SK-N-SH (cell line): ENCODE data around the gene WDR90. TPM values are rescaled to one million over a fixed set of nuclear protein-coding genes. Genes with fewer than 3 reads are reported as not detected.

Source experiments
- CTCF ChIA-PET: fragments of 300-600, 350-600 bp; formaldehyde crosslinking; extraction: SDS; loops from one replicate; lab custom pipeline; 2021; lab: Yijun Ruan, JAX
- POLR2A ChIA-PET: fragments of 350-600 bp; sonication (Branson Sonifier 250); formaldehyde crosslinking; extraction: SDS; loops from one replicate; lab custom pipeline; 2020; ENCODE audit warnings: antibody characterized with exemption, inconsistent platforms; lab: Yijun Ruan, JAX
- DNase-seq: peaks from one replicate; pipeline ENCODE4 v3.0.0; 2012
- H2AFZ ChIP-seq: fragments of 200-600 bp; sonication (generic); 2 replicates; pipeline ENCODE4 v1.8.1; 2016; ENCODE audit warnings: antibody characterized with exemption, mild to moderate bottlenecking, low read depth
- H3F3A ChIP-seq: fragments of 200-600 bp; sonication (generic); replicated peaks from 2 replicates; pipeline ENCODE3; 2016; ENCODE audit warnings: antibody characterized with exemption, mild to moderate bottlenecking; ENCODE audit not compliant: insufficient read depth
- H3K27ac ChIP-seq, 2 experiments: fragments of 200-500 bp in 1 of 2; fragments of 200-600 bp in 1 of 2; sonication (Bioruptor generic) in 1 of 2; sonication (generic), shearing (Covaris generic) in 1 of 2; 2 replicates each; pipeline versions ENCODE4 v1.5.1 to v1.6.1; 2014 to 2016; ENCODE audit warnings: low read depth in 2 of 2, inconsistent platforms in 1 of 2, low read length in 1 of 2, mild to moderate bottlenecking in 1 of 2, mixed read lengths in 1 of 2
- H3K27me3 ChIP-seq: fragments of 200-600 bp; sonication (generic), shearing (Covaris generic); 2 replicates; pipeline ENCODE4 v1.6.1; 2016; ENCODE audit warnings: mixed run types; ENCODE audit not compliant: insufficient read depth
- H3K36me3 ChIP-seq, 2 experiments: fragments of 200-500 bp in 1 of 2; fragments of 200-600 bp in 1 of 2; sonication (Bioruptor generic) in 1 of 2; sonication (generic) in 1 of 2; replicated peaks in 1 of 2; 2 replicates each; pipeline versions ENCODE3 to v1.5.1; 2014 to 2016; ENCODE audit warnings: low read length in 1 of 2, mild to moderate bottlenecking in 1 of 2; ENCODE audit not compliant: insufficient read depth in 2 of 2, control insufficient read depth in 1 of 2
- H3K4me1 ChIP-seq, 2 experiments: fragments of 200-500 bp in 1 of 2; fragments of 200-600 bp in 1 of 2; sonication (Bioruptor generic) in 1 of 2; sonication (generic), shearing (Covaris generic) in 1 of 2; 2 replicates each; pipeline versions ENCODE4 v1.5.1 to v1.6.1; 2014 to 2016; ENCODE audit warnings: low read depth in 1 of 2, low read length in 1 of 2, mixed run types in 1 of 2; ENCODE audit not compliant: insufficient read depth in 2 of 2, control insufficient read depth in 1 of 2
- H3K4me2 ChIP-seq: fragments of 200-600 bp; sonication (generic), shearing (Covaris generic); 2 replicates; pipeline ENCODE4 v1.6.1; 2017; ENCODE audit warnings: mixed run types
- H3K4me3 ChIP-seq, 2 experiments: fragments of 200-500 bp in 1 of 2; fragments of 200-600 bp in 1 of 2; sonication (Bioruptor generic) in 1 of 2; sonication (generic), shearing (Covaris generic) in 1 of 2; 2 replicates each; pipeline versions ENCODE4 v1.5.1 to v1.8.1; 2014 to 2016; ENCODE audit warnings: low read depth in 2 of 2, inconsistent platforms in 1 of 2, low read length in 1 of 2, mild to moderate bottlenecking in 1 of 2, mixed read lengths in 1 of 2, moderate library complexity in 1 of 2
- H3K79me2 ChIP-seq: fragments of 200-600 bp; sonication (generic); 2 replicates; pipeline ENCODE4 v1.8.1; 2017; ENCODE audit warnings: mild to moderate bottlenecking; ENCODE audit not compliant: insufficient read depth
- H3K9ac ChIP-seq: fragments of 200-600 bp; sonication (generic); 2 replicates; pipeline ENCODE4 v1.6.1; 2017; ENCODE audit warnings: mixed run types
- H3K9me2 ChIP-seq: fragments of 200-600 bp; sonication (generic); 2 replicates; pipeline ENCODE4 v1.6.1; 2017; ENCODE audit warnings: mixed run types
- H3K9me3 ChIP-seq: fragments of 200-600 bp; sonication (generic); 2 replicates; pipeline ENCODE4 v1.6.1; 2017; ENCODE audit warnings: mixed run types, mild to moderate bottlenecking, moderate library complexity
- H4K20me1 ChIP-seq: fragments of 200-600 bp; sonication (generic); 2 replicates; pipeline ENCODE4 v1.6.1; 2017; ENCODE audit warnings: mild to moderate bottlenecking, mixed run types; ENCODE audit not compliant: insufficient read depth
- CHD2 ChIP-seq: fragments of 150-350 bp; IDR thresholded peaks from 2 replicates; pipeline ENCODE4 v1.6.1; 2018; ENCODE audit warnings: low read length; ENCODE audit not compliant: partially characterized antibody
- EP300 ChIP-seq, 2 experiments: IDR thresholded peaks; 2 replicates each; pipeline versions ENCODE4 v1.4.0 to v1.6.1; 2012; ENCODE audit warnings: borderline replicate concordance in 1 of 2, low read depth in 1 of 2, low read length in 1 of 2
- FOSL2 ChIP-seq: IDR thresholded peaks from 2 replicates; pipeline ENCODE4 v1.4.0; 2012; ENCODE audit warnings: low read depth, mild to moderate bottlenecking, moderate library complexity, borderline replicate concordance
- FOXM1 ChIP-seq: IDR thresholded peaks from 2 replicates; pipeline ENCODE4 v1.4.0; 2012; ENCODE audit warnings: low read depth, mild to moderate bottlenecking
- MXI1 ChIP-seq: IDR thresholded peaks from 2 replicates; pipeline ENCODE4 v1.6.1; 2012; ENCODE audit warnings: mild to moderate bottlenecking, low read depth, low read length, improper control_type of control experiment
- NFIC ChIP-seq: IDR thresholded peaks from 2 replicates; pipeline ENCODE4 v1.4.0; 2012; ENCODE audit warnings: borderline replicate concordance
- POLR2AphosphoS5 ChIP-seq: IDR thresholded peaks from 2 replicates; pipeline ENCODE4 v1.6.1; 2012; ENCODE audit warnings: low read depth, low read length
- RAD21 ChIP-seq: IDR thresholded peaks from 2 replicates; pipeline ENCODE4 v1.6.1; 2012; ENCODE audit warnings: mild to moderate bottlenecking, low read length
- RFX5 ChIP-seq: IDR thresholded peaks from 2 replicates; pipeline ENCODE4 v1.6.1; 2012; ENCODE audit warnings: mild to moderate bottlenecking, improper control_type of control experiment, low read length
- RXRA ChIP-seq: IDR thresholded peaks from 2 replicates; pipeline ENCODE4 v1.4.0; 2012; ENCODE audit warnings: low read depth, mild to moderate bottlenecking, borderline replicate concordance
- USF2 ChIP-seq: fragments of 150-350 bp; IDR thresholded peaks from 2 replicates; pipeline ENCODE4 v1.6.1; 2017; ENCODE audit warnings: antibody characterized with exemption, low read length, low read depth, borderline replicate concordance
- WGBS: methylation state at CpG from one replicate; pipeline ENCODE4 v1.1.6; 2017; ENCODE audit warnings: low lambda C conversion rate; 5-methylcytosine and 5-hydroxymethylcytosine counted together
- polyA plus RNA-seq, 3 experiments: library from polyadenylated mRNA; depleted of rRNA; stranded (reverse); fragments of >200 nt; gene quantifications; 2 replicates each; pipeline ENCODE4 v1.2.3, GENCODE V29; 2012
- TF ChIP-seq, protein P1 (sequence below): IDR thresholded peaks from 2 replicates; pipeline ENCODE4 v1.4.0; 2012; ENCODE audit warnings: low read depth, borderline replicate concordance
- TF ChIP-seq, protein P2 (sequence below): fragments of 200-600 bp; sonication (generic); IDR thresholded peaks from 2 replicates; pipeline ENCODE4 v1.6.1; 2017; ENCODE audit warnings: antibody characterized with exemption, mild to moderate bottlenecking, moderate library complexity
- TF ChIP-seq, protein P3 (sequence below): IDR thresholded peaks from 2 replicates; pipeline ENCODE4 v1.4.0; 2012; ENCODE audit warnings: low read depth

Gene WDR90
- polyA plus RNA-seq, 1 of the 3 experiments (the other 2 are of a cell fraction), result 32.0 TPM

- TF ChIP-seq, protein P1, sequence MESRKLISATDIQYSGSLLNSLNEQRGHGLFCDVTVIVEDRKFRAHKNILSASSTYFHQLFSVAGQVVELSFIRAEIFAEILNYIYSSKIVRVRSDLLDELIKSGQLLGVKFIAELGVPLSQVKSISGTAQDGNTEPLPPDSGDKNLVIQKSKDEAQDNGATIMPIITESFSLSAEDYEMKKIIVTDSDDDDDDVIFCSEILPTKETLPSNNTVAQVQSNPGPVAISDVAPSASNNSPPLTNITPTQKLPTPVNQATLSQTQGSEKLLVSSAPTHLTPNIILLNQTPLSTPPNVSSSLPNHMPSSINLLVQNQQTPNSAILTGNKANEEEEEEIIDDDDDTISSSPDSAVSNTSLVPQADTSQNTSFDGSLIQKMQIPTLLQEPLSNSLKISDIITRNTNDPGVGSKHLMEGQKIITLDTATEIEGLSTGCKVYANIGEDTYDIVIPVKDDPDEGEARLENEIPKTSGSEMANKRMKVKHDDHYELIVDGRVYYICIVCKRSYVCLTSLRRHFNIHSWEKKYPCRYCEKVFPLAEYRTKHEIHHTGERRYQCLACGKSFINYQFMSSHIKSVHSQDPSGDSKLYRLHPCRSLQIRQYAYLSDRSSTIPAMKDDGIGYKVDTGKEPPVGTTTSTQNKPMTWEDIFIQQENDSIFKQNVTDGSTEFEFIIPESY, result peak; percentile 52; the same call in 1 of the 2 replicates
- TF ChIP-seq POLR2AphosphoS5, result peak; percentile 77; the same call in 1 of the 2 replicates
- TF ChIP-seq MXI1, result peak; percentile 76; the same call in 1 of the 2 replicates
- no peak for TF ChIP-seq NFIC
- no peak for TF ChIP-seq USF2
- TF ChIP-seq EP300 (IDR thresholded peaks at IDR 0.05; ENCODE audit: borderline replicate concordance in 1 of 2, low read depth in 1 of 2, low read length in 1 of 2), result peak; percentile 25 to 30; a peak in 1 of 4 replicates
- TF ChIP-seq, protein P2, sequence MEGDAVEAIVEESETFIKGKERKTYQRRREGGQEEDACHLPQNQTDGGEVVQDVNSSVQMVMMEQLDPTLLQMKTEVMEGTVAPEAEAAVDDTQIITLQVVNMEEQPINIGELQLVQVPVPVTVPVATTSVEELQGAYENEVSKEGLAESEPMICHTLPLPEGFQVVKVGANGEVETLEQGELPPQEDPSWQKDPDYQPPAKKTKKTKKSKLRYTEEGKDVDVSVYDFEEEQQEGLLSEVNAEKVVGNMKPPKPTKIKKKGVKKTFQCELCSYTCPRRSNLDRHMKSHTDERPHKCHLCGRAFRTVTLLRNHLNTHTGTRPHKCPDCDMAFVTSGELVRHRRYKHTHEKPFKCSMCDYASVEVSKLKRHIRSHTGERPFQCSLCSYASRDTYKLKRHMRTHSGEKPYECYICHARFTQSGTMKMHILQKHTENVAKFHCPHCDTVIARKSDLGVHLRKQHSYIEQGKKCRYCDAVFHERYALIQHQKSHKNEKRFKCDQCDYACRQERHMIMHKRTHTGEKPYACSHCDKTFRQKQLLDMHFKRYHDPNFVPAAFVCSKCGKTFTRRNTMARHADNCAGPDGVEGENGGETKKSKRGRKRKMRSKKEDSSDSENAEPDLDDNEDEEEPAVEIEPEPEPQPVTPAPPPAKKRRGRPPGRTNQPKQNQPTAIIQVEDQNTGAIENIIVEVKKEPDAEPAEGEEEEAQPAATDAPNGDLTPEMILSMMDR, result peak; percentile 82
These were observed 18.8 kb downstream of the WDR90 start, which contains the start of gene RHOT2 (continued) for GRCh38 chr16:667780-668518.

GRCh38 chr16:668519-669171, 19.5 kb downstream of the WDR90 start:
- H3K9ac ChIP-seq, result peak overlapping the region; percentile 88
- no peak overlapping the region for H2AFZ ChIP-seq
- ChIA-PET POLR2A (interaction anchor here (0.9 to 1.0 kb wide), 2 partner anchors 11 to 16 kb away, joined by 3 to 4 read pairs; partner anchors contain the start of gene JMJD8), CTCF (interaction anchor here (1.2 to 6.3 kb wide), 13 partner anchors 7 to 277 kb away, joined by 4 to 69 read pairs (median 8); partner anchors contain the start of genes JMJD8, RHBDL1 and WDR90)
- 0 out of 2 replicates have a peak, but pooled peaks cover 6% of the 10 kb centered on the region for H4K20me1 ChIP-seq
- H3K4me3 ChIP-seq, result peak overlapping the region; percentile 88 to 93
- H3K4me1 ChIP-seq, result peaks cover 0 to 15% of the 10 kb centered on the region in 2 experiments; a peak in 1 of 4 replicates
- H3K27ac ChIP-seq, result peak overlapping the region; percentile 56 to 75; a peak in 3 of 4 replicates
- peaks cover 5 to 45% of the 10 kb centered on the region in 2 experiments for H3K36me3 ChIP-seq
- H3K9me3 ChIP-seq, result no peaks in the 10 kb centered on the region
- TF ChIP-seq FOSL2 (no peak), RXRA (no peak), POLR2AphosphoS5 (no peak), FOXM1 (no peak), RAD21 (no peak), CHD2 (no peak), RFX5 (no peak), USF2 (no peak)
- TF ChIP-seq, protein P3, sequence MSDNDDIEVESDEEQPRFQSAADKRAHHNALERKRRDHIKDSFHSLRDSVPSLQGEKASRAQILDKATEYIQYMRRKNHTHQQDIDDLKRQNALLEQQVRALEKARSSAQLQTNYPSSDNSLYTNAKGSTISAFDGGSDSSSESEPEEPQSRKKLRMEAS, result peak; percentile 38; the same call in 1 of the 2 replicates
- no peaks in the 10 kb centered on the region for H3K9me2 ChIP-seq
- no peaks in the 10 kb centered on the region for H3K27me3 ChIP-seq
- DNase-seq, result peak; percentile 51
- H3F3A ChIP-seq, result no peaks in the 10 kb centered on the region
- peaks cover 25% of the 10 kb centered on the region for H3K79me2 ChIP-seq
- 40% methylated on average over 1 of the region's 50 CpGs for WGBS
- peak overlapping the region; percentile 96 for H3K4me2 ChIP-seq
